Mammary epithelial cell (primary cell): ENCODE results near the gene CER1.

Experiments used
- CTCF ChIP-seq, 2 donors: IDR thresholded peaks in 1 of 2; conservative IDR thresholded peaks in 1 of 2; 2 replicates each; pipeline ENCODE4 v1.5.1; 2011 to 2012; ENCODE audit warnings: inconsistent platforms in 2 of 2, low read length in 2 of 2, mild to moderate bottlenecking in 2 of 2, control low read depth in 1 of 2, low read depth in 1 of 2; ENCODE audit not compliant: insufficient read depth in 1 of 2; ENCODE audit errors: extremely low read depth in 1 of 2
- EZH2 ChIP-seq: IDR thresholded peaks from 2 replicates; pipeline ENCODE4 v1.6.1; 2012; ENCODE audit warnings: low read length, inconsistent platforms, borderline replicate concordance

- TF ChIP-seq CTCF (conservative IDR thresholded peaks at IDR 0.05 in 1 of 2, IDR thresholded peaks at IDR 0.05 in 1 of 2; ENCODE audit: extremely low read depth in 1 of 2, insufficient read depth in 1 of 2, low read depth in 1 of 2, low read length in 2 of 2) = no peak
- no peak for TF ChIP-seq EZH2
Observed at GRCh38 chr9:14690948-14691730, 31.4 kb downstream of the CER1 start.
